Measurements from ENCODE around the gene MESP1.

DNA sequence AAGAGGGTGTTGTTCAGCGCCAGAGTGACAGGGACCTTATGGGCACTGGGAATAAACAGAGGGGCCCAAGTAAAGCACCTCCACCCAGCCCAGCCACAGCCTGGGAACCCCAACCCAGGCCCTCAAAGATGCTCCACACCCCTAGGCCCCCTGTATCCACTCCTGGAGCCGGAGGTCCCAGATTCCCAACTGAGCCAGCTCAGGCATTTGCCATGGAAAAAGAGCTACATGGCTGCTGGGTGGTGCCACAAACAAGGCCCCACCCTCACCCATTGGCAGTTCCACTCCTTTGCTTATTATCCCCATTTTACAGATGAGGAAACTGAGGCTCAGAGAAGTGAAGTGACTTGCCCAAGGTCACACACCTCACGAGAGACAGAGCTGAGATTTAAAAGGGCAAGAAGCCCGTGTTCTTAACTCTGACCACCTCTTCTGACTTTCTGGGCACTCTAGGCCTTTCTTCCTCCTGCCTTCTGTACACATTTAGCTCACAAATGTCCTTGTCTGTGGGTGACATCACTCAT lies 46.7 kb upstream of the MESP1 start:
- TF ChIP-seq, protein P1, sequence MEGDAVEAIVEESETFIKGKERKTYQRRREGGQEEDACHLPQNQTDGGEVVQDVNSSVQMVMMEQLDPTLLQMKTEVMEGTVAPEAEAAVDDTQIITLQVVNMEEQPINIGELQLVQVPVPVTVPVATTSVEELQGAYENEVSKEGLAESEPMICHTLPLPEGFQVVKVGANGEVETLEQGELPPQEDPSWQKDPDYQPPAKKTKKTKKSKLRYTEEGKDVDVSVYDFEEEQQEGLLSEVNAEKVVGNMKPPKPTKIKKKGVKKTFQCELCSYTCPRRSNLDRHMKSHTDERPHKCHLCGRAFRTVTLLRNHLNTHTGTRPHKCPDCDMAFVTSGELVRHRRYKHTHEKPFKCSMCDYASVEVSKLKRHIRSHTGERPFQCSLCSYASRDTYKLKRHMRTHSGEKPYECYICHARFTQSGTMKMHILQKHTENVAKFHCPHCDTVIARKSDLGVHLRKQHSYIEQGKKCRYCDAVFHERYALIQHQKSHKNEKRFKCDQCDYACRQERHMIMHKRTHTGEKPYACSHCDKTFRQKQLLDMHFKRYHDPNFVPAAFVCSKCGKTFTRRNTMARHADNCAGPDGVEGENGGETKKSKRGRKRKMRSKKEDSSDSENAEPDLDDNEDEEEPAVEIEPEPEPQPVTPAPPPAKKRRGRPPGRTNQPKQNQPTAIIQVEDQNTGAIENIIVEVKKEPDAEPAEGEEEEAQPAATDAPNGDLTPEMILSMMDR (IDR thresholded peaks at IDR 0.05): no peak
- TF ChIP-seq EZH2phosphoT487 (IDR thresholded peaks at IDR 0.05): no peak
- no peak for TF ChIP-seq EZH2 (IDR thresholded peaks at IDR 0.05)

All from neural progenitor cell (in vitro differentiated cells).